GM18508 (cell line): ENCODE measurements around the gene EDIL3.
"Not testable (repeated sequence)": the region's sequence is repeated elsewhere in the genome, so short reads cannot be mapped to it uniquely, and the experiment has no call there.

Experiments
- ATAC-seq: cut with Tn5 transposase; IDR thresholded peaks from one replicate; pipeline ENCODE4 v1.9.1; 2021; ENCODE audit warnings: moderate number of reproducible peaks; ENCODE audit not compliant: insufficient read depth, unreplicated experiment

The EDIL3 gene

DNA sequence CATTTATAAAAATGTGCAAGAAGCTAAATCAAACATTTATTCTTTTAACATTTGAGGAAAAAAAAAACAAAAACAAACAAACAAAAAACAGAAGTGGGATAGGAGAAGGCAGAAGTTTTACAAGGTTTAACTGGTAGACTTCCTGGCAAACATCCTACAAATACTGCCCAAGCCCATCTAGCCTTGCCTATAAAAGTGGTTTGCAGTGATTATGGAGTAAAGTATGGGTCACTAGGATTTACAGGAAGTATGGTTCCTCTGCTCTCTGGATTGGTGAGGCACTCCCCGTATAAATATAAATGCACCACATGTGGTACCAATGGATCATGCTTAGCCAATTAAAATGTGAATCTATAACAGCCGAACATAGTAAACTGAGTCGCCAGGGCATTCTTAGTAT is 291.9 kb downstream of the EDIL3 start:
- ATAC-seq = no peak

DNA sequence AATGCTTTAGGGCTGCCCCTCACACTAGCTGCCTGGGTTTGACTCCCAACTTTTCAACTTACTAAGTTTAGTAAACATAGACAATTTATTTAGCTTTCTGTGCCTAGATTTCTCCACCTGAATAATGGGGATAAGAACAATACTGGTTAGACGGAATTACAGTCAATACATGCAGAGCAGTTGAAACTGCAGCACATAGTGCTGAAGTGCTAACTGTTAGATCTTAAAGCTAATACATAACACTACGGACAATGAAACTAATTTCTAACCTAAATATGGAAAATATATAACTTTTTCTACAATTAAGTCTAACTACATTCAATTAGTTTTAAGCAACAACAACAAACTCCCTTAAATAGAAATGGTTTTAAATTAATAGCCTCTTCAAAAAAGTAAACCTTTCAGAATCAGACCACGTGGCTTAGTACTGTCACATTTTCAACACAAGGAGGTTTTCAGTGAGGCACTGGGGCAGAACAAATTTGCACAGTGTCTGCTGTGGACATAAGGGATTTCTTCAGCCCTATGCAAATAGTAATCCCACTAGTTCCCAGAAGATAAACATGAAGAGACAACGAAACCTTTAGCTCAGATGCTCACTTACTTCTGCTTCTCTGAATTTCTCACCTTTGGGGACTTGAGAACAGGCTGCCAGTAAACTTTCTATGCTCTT is 293.4 kb downstream of the EDIL3 start:
- no peak for ATAC-seq

DNA sequence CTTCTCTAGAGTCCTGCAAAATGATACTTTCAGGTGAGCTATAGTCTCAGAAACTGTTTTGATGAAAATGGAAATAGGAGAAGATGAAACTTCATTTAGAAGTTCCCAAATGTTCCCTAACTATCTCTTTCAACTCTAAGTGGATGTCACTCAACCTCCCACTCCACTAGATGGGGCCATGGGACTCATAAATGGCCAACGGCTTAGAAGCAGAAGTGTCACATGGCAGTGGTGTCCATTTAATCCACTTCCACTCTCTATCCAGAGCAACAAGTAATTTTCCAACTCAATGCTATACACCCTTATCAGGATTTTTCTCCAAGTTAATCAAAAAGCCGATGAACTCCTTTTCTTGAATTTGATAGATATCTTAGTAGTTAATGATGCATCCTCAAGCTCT is 295.7 kb downstream of the EDIL3 start:
- no peak for ATAC-seq

DNA sequence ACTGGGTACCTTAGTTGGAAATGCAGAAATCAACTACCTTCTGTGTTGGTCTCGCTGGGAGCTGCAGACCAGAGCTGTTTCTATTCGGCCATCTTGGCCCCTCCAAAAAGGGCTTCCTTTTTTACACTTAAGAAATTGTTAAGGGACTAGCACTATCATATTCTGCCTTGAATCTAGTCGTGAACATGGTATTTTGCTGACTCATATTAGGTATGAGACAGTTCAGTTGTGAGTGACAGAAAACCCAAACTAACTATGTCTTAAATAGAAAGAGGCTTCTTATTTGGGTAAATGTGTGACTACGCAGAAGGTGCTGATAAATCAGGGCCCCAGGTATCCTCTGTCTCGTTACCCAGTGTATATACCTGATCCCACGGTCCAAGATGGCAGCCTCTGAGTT is 298.2 kb downstream of the EDIL3 start:
- no peak for ATAC-seq

DNA sequence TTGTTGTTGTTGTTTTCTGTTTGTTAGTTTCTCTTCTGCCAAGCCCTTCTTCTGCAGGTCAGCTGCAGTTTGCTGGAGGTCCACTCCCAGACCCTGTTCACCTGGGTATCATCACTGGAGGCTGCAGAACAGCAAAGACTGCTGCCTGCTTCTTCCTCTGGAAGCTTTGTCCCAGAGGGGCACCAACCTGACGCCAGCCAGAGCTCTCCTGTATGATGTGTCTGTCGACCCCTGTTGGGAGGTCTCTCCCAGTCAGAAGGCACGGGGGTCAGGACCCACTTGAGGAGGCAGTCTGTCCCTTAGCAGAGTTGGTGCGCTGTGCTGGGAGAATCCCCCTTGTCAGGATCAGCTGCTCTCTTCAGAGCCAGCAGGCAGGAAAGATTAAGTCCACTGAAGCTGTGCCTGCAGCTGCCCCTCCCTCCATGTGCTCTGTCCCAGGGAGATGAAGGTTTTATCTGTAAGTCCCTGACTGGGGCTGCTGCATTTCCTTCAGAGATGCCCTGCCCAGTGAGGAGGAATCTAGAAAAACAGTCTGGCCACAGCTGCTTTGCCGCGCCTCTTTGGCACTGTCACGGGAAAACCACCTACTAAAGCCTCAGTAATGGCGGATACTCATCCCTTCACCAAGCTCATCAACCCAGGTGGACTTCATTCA is 299.2 kb downstream of the EDIL3 start:
- ATAC-seq = no peak

DNA sequence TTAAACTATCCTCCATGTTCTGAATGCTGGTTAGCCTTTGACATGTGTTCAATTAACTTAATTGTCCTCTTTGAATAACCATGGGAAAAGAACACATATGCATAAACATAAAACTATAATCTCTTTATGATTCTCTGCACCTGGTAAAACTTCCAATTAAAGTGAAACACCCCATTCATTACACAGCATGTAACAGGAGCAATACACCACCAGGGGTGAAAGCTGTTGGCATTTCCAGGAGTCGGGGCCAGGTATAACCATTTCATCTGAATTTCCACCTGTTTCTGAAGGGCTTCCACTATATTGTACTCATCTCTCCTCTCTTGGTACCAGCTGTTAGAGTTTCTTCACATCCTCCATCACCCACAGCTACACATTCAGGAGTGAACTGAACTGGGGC is 303.8 kb downstream of the EDIL3 start:
- ATAC-seq = no peak

DNA sequence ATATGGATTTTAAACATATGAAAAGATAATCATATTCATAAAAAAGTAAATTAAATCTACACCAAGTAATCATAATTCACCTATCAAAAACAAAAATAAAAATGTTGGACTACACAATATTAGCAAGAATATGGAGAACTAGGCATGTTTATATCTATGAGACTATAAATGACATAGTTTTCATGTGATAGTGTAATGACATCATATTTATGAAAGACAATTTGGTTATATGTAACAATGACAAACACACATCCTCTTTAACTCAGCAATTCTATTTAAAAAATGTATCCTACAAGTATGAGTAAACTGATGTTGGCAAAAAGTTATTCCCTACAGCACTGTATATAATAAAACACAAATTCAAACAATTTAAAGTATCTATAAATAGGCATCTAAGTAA is 312.3 kb downstream of the EDIL3 start:
- no peak for ATAC-seq

DNA sequence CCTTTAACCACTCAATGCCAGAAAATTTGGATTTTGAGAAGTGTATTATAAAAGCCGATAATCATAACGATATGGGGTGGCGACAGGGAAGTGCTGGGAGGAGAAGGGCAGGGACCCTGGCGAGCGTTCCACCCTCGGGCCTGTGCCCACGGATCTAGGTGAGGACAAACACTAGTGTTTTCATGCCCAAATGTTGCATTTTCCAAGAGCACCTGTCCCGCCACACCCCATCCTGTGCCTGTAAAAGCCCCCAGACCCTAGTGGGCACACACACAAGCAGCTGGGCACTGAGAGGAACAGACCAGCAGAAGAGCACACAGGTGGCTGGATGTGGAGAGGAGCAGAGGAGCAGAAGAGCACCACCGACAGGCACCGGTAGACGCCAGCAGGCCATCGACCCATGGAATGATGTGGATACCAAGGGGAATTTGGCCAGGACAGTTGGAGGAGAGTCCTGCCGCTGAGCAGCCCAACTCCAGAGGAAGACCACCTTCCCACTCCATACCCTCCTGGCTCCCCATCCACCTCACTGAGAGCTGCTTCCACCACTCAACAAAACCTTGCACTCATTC is 315.0 kb downstream of the EDIL3 start:
- no peak for ATAC-seq

DNA sequence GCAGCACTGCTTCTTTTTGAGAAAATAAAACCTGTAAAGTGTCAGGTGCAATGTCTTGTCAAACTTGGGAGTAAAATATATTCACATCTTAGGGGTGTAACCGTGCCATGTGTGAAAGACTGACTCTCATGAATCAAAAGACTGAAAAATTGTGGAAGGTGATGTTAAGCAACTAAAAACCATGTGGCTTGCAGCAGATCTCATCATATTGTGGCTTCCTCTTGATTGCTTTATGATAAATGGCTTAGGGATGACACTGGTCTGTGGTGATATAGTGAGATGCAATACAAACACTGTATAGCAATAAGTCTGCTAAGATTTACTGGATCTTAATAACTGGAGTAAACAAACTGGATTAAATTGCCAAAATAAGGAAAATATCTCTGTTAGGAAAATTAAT is 321.6 kb downstream of the EDIL3 start:
- no peak for ATAC-seq

DNA sequence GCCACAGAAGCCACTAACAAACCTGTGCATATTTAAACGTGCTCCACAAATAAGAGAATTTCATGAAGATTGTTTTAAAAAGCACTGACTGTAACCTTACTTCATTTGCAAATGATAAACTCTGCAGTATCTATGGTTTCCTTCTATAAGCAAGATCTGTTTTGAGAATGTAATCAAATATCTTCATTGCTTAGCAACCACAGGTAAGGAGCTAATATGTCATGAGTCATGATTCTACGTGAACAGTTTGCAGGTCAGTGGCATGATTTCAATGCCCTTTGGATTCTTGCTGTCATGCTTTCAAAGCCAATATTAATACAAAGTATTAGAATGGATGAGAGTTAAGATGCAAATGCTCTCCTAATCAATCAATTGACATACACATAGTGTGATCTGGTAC is 325.0 kb downstream of the EDIL3 start:
- ATAC-seq = no peak

DNA sequence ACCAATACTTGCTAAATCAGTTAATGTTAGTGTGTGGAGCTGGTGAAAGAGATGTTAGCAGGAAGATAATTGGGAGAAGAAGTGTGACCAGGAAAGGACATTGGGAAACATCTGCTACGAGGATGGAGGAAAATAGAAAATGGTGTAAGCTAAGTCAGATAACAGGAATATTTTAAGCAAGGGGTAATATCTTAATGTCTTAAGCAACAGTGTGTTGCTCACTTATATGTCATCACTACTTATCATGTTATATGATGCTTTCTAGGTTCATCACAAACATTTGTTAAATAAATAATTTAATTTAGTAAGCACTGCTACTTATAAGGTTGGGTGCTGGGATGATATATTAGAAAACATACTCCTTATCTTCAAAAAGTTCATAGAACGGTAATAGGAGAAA is 326.1 kb downstream of the EDIL3 start:
- no peak for ATAC-seq

DNA sequence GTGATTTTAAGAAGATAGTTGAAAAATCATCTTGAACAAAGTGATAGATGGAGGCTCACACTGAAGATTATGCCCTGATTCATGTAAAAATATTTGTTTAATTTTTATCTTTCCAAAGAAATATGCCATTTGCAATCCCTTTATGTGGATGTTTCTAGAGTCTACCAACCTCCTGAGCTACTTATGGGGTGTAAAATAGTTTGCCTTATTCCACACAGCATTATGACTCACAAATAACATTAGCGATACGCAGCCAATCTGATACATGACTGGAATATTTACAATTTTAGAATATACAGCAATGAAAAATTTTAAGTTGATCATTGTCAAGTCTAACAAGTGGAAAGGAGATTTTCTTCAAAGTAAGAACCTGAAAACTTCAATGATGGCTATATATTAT is 327.5 kb downstream of the EDIL3 start:
- ATAC-seq = no peak

DNA sequence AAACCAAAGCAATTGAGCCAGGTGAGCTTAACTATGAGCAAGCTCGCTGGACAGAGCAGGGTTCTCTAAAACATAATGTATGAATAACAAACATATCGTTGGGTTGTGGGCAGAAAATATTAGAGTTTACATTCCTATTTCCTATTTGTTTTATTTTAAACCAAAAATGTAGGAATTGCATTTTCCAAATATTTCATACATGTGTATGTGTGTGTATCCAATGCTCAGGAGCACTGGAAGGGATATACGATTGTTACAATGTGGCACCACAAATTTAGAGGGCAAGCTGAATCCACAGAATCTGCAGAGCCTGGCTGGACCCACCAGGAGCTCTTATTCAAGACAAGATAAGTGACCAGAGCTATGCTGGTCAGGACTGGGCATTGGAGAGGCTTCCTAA is 338.7 kb downstream of the EDIL3 start:
- ATAC-seq = no peak

DNA sequence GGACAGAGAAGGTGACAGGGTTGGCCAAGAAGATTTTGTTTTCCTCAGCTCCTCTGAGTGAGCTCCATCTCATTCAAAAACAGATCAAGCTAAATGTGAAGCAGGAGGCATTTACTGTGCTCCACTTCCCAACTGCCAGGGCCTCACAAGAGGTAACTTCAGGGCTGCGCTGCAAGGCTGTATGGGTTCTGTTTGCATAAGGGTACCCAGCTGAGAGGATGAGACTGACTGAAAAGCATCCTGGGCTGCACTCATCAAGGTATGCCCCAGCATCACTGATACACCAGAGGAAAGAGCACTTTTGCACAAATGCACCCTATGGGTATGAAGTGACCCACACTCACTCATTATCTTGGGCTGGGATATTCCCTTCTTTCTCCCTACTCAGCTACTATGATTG is 347.8 kb downstream of the EDIL3 start:
- no peak for ATAC-seq

DNA sequence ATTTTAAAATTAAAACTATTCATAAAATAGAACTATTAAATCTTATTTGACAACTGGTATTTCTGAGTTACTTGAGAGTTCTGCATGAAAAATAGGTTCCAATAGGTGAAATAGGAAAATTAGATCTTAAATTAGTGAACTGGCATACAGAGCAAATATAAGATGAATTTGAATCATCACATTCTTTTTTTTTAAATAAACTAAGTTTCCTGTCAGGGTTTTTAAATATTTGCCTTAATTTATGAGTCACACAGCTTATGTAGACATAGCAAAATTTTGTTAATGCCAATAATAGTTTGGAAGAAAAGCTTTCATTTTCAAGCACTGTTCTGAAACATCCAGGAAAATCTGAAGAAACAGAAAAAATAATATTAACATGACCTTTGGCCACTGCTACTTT is 352.4 kb downstream of the EDIL3 start:
- ATAC-seq = no peak

DNA sequence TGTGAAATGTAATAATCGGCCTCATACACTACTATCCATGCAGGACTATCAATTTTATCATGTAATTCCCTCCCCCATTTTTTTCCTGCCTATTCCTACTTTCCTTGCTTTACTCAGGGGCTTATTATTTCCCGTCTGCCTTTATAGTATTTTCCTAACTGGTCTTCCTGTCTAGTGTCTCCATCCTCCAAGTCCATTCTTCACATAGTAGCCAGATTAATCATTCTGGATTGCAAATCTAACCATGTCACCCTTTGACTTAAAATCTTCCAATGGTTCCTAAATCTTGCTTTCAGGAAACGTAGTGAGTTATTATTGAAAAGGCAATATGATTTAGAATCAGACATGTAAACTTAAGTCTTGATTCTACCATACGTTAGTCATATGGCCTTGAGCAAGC is 356.6 kb downstream of the EDIL3 start:
- no peak for ATAC-seq

DNA sequence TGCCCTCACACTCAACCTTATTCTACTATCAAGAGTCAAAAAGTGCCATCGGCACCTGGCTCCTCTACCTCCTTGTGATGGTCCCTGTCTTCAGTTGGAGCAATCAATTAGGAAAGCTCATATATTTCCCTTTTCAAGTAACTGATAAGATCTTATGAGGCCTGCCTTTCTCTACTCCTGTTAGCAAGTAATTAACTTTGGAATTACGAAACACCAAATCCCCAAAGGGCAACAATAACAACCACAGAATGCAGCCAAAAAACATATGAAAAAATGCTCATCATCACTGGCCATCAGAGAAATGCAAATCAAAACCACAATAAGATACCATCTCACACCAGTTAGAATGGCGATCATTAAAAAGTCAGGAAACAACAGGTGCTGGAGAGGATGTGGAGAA is 366.2 kb downstream of the EDIL3 start:
- ATAC-seq = not testable (repeated sequence)

DNA sequence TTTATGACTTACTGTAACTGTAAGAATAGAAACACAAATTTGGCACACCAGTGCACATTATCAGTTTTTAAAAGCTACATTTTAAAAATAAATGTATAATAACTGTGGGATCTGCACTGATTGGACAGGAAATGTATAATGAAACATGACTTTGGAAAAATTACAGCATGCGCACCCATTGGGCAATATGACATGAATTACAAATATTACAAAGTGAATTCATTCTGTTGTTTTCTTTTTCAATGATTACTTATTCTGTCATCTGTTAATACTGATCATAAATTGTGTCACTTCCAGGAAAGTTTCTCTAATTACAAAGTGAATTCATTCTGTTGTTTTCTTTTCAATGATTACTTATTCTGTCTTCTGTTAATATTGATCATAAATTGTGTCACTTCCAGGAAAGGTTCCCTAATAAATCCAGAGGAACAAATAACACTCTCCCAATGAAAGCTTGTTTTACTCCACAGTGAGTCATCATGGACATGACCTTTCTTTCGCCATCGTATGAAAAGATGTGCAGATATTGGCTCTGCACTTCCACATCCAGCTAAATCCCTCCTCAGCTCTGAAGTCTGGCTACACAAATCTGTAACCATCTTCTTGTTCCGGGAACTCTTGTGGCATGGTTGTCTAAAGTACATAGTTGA is 367.0 kb downstream of the EDIL3 start:
- ATAC-seq = no peak

DNA sequence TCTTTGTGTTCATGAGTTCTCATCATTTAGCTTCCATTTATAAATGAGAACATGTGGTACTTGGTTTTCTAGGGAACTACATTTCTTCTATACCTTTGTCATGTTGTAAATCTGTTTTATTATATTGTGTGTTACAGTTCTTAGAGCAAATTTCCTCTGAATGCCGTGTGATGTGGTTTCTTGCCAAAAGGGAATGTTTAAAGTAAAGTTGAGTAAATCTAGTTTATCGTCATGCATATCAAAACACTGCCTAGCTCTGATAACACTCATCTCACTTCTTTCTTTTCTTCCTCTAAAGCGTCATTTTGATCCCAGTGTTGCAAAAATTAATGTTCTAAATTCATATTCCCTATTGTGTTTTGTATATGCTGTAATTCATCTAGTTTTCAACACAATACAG is 368.6 kb downstream of the EDIL3 start:
- no peak for ATAC-seq

DNA sequence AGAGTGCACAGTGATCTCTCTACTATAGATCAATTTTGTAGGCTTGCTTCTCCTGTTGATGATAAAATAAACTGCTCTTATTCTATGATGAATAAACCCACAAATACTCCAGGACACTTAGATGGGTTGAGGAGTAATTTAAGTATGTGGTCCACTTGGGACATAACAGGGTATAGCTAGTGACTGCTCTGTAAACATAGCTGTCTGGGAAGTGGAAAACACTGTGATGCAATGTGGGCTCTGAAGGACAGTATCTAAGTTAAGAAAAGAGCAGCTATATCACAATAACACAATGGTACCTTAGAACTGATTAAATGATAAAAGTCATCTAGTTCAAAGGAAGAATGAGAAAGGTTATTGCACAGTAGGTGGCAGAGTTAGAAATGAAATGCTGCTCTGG is 369.7 kb downstream of the EDIL3 start:
- no peak for ATAC-seq

DNA sequence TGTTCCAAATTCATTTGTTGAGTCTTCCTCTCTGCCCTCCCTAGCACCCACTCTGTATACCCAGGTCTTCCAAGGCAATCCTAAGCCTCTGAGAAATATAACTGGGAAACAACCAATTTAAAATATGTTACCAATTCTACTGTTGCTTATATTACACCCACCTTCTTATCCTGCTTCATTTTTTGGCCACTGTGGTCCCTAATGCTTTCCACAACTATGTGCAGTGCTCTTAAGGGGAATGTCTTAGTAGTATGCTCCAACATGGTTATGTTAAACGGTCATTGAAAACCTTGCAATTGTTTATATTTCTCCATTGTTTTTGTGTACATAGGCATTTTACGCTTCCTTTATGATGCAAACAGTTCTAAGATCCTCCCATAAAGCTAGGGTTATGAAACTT is 390.9 kb downstream of the EDIL3 start:
- ATAC-seq = no peak
